GM12865 (cell line): Measurements from ENCODE around the gene OR2V2.
"Not testable (repeated sequence)": the region's sequence is repeated elsewhere in the genome, so short reads cannot be mapped to it uniquely, and the experiment has no call there.

Experiments
- DNase-seq: peaks from one replicate; pipeline ENCODE4 v3.0.0; 2010; ENCODE audit warnings: low read depth
- H3K4me3 ChIP-seq: 2 replicates; pipeline ENCODE4 v1.5.1; 2011; ENCODE audit warnings: mild to moderate bottlenecking, low read depth, low read length, control low read depth
- CTCF ChIP-seq: IDR thresholded peaks from 2 replicates; pipeline ENCODE4 v1.5.1; 2011; ENCODE audit warnings: low read length, control low read depth, low read depth, inconsistent platforms; ENCODE audit not compliant: insufficient read depth; ENCODE audit errors: missing control alignments

Gene OR2V2

GRCh38 chr5:181146927-181147636, at the start of gene OR2V2:
TSS of gene OR2V2 (plus strand) at chr5:181147586. CDS start at chr5:181154943, 7,357 bp downstream.
- DNase-seq, H3K4me3 ChIP-seq: not testable (repeated sequence)

- not testable (repeated sequence) for H3K4me3 ChIP-seq, DNase-seq
Measured at GRCh38 chr5:181097759-181098491, 49.5 kb upstream of the OR2V2 start.

DNA sequence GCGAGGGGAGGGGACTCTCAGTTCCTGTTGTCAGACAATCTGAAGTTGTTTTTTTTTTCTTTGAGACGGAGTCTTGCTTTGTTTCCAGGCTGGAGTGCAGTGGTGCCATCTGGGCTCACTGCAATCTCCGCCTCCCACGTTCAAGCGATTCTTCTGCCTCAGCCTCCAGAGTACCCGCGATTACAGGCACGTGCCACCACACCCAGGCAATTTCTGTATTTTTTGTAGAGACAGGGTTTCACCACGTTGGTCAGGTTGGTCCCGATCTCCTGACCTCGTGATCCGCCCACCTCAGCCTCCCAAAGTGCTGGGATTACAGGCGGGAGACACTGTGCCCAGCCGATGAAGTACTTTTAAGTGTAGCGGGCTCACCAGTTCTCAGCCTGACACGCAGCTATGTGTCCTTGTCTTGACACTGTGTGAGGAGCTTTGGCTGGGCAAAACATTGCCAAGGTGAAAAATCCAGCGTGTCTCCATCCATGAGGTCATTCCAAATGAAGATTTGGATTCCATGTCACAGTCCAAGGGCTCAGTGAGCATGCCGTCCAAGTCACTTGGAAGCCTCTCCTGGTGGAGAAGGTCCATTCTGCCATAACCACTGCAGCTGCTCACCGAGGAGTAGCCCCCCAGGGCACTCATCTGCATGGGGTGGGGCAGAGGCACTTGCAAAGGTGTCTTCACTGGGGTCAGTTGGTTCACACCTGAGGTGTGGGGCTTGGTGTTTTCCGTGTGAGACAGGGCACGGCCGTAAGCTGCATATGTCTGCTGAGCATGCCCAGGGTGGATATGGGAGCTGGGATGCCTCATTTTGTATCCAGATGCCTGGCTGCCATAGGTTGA, 48.4 kb upstream of the OR2V2 start:
- DNase-seq = no peak
- H3K4me3 ChIP-seq = no peak overlapping the region
- no peak for TF ChIP-seq CTCF

- DNase-seq = no peak
- no peak overlapping the region for H3K4me3 ChIP-seq
- no peak for TF ChIP-seq CTCF
Measured at GRCh38 chr5:181099602-181100086, 47.7 kb upstream of the OR2V2 start.

GRCh38 chr5:181100121-181100875, 47.1 kb upstream of the OR2V2 start:
- no peak for TF ChIP-seq CTCF
- DNase-seq = no peak
- no peak overlapping the region for H3K4me3 ChIP-seq

DNA sequence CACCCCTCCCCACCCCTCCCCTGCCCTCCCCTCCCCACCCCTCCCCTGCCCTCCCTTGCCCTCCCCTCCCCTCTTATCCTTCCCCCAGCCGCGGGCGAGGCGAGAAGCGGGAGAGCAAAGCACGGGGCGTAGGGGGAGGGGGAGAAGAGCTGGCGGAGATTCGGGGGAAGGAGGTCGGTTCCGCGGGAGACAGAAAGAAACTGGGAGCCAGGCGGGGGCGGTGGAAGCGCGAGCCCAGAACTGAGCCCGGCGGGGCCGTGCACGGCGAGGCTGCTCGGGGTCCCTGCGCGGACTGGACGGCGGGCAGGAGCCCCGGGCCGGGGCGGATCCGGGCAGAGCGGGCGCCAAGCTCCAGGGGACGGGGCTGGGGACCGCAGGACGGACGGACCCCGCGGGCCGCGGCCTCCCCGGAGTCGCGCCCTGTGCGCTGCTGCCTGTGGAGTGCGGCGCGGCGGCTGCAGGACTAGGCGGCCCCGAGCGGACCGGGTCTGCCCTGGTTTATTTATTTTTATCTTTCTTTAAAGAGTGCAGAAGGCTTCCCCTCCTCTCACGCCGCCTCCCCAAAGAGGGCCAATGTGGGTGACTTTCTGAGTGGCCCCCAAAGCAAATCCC, 46.2 kb upstream of the OR2V2 start:
- DNase-seq, H3K4me3 ChIP-seq: not testable (repeated sequence)

GRCh38 chr5:181101930-181102674, 45.3 kb upstream of the OR2V2 start:
- DNase-seq, H3K4me3 ChIP-seq: not testable (repeated sequence)

- H3K4me3 ChIP-seq, DNase-seq: not testable (repeated sequence)
Measured at GRCh38 chr5:181104259-181104568, 43.2 kb upstream of the OR2V2 start.

- H3K4me3 ChIP-seq, DNase-seq: not testable (repeated sequence)
Measured at GRCh38 chr5:181104606-181105390, 42.6 kb upstream of the OR2V2 start.
